GM18505 (cell line): ENCODE data around the gene DNAJC4.

Experiments
- ATAC-seq: cut with Tn5 transposase; IDR thresholded peaks from one replicate; pipeline ENCODE4 v1.9.1; 2021; ENCODE audit not compliant: unreplicated experiment
- POLR2A ChIP-seq: IDR thresholded peaks from 4 replicates; pipeline ENCODE4 v1.6.1; 2011; ENCODE audit warnings: borderline replicate concordance; ENCODE audit not compliant: insufficient read depth, insufficient read length; ENCODE audit errors: extremely low read depth

Gene DNAJC4, protein sequence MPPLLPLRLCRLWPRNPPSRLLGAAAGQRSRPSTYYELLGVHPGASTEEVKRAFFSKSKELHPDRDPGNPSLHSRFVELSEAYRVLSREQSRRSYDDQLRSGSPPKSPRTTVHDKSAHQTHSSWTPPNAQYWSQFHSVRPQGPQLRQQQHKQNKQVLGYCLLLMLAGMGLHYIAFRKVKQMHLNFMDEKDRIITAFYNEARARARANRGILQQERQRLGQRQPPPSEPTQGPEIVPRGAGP

DNA sequence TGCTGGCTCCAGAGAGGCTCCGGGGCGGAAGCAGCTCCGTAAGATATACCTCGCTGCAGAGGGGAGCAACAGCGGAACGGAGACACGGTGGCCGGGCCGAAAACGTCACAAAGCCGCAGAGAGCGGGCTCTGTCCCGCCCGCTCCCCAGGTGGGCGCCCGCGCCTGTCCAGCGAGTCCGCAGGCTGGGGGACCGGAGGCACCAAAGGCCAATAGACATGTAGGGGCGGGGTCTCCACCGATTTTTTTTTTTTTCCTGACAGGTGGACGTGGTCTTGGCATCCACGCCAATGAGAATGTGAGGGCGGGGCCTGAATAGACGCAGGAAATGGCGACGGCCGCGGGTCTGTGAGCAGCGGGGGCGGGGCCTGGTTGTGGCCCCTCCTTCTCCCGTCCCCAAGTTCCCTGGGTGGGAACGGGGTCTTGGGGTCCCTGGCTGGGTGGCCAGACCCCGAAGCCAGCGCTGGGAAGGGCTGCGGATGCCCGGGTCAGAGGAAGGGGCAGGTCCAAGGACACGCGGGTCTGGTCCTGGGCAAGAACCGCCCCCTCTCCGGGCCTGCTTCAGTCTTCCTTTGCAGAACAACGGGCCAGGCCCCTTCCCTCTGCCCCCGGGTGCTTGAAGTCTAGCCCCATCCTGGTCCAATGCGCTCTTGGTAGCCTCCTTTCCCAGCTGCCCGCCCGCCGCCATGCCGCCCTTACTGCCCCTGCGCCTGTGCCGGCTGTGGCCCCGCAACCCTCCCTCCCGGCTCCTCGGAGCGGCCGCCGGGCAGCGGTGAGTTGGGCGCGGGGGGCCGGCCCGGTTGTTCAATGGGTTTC is at the start of gene DNAJC4:
TSS of gene DNAJC4 (plus strand) at position 378 of the 814 bp plus-strand sequence. CDS start at position 685, 307 bp downstream.
- peak; percentile 57 for TF ChIP-seq POLR2A
- ATAC-seq = peak; percentile 40

DNA sequence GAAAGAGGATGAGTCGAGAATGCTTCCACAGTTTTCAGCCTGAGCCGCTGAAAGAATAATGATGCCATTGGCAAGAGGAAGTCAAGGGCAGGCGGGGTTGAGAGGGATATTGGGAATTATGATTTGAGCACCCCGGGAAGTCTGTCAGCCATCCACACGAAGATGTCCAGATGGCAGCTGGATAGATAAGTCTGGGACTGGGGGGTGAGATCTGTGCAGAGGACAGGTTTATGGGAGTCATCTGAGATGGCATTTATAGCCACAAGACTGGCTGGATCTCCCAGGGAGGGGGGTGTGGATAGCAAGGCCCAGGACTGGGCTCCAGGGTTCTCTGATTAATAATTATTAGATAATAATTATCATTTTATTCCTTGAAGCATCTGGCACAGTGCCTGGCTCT is 49.5 kb upstream of the DNAJC4 start:
- ATAC-seq = no peak
- no peak for TF ChIP-seq POLR2A

DNA sequence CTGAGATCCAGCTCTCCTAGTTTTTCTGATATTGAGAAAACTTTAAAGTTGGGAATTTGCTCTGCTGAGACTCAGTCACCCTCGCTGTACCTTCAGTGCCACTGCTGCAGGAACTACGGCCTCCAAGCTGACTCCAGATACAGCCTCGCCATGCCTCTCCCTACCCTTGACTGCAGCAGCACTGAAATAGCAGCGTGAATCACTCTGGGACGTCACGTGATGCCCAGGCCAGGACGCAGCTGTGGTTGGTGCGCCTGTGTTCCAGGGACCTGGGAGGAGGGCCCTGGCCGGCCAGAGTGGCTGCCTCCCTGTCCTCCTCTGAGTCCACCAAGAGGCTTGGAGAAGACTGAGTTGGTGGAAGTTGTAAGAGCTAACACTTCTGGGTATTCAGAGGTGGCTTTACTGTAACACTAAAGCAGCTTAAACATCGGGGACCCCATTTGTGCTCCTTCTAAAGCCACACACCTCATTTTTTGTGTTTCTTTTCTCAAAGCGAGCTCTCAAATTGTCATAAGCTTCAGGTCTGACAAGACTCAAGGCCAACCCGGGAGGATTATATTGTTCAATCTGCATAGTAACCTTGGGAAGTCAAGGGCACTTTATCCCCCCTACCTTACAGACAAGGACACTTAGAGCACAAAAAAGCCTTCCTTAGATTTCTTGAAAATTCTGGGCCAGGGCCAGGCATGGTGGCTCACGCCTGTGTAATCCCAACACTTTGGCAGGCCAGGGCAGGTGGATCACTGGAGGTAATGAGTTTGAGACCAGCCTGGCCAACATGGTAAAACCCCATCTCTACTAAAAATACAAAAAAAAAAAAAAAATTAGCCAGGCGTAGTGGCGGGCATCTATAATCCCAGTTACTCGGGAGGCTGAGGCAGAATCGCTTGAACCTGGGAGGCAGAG is 48.6 kb upstream of the DNAJC4 start:
- ATAC-seq = no peak
- peak; percentile 65 for TF ChIP-seq POLR2A

DNA sequence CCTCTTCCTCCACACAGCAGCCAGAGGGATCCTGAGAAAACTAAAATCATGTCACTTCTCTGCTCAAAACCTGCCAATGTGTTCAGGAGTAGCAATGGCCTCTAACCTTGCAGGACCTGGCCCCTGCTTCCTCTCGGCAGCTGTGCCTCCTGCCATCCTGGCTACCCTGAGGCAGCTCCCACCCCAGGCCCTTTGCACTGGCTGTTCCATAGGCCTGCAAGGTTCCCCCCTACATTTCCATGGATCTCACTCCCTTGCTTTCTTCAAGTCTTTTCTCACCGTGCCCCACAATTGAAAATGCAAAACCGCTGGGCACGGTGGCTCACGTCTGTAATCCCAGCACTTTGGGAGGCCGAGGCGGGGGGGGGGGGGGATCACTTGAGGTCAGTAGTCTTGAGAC is 46.5 kb upstream of the DNAJC4 start:
- TF ChIP-seq POLR2A = no peak

DNA sequence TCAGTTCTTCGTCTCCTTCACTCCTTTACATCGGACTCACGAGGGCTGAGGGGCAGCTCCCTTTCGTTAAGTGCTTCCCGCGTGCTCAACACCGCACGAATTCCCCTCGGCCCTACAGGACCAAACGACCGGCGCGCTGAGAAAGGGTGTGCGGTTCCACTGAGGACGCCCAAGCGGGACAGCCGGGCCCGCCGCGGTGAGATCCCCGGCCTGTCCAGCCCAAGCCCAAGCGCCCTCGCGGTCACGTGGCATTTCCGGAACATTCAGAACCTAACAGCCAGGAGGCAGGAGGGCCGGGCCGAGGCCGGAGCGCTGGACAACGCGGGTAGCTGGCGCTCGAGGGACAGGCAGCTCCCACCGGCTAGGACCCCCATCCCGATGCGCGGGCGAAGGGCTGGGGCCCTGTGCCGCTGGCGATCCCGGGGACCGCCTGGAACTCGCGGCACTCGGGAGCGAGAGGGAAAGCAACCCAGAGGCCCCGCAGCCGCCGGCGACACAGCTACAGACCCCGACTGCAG is 45.1 kb upstream of the DNAJC4 start:
- TF ChIP-seq POLR2A = peak; percentile 99

More for the DNA sequence above, 46.5 kb upstream of the DNAJC4 start:
- ATAC-seq = no peak

DNA sequence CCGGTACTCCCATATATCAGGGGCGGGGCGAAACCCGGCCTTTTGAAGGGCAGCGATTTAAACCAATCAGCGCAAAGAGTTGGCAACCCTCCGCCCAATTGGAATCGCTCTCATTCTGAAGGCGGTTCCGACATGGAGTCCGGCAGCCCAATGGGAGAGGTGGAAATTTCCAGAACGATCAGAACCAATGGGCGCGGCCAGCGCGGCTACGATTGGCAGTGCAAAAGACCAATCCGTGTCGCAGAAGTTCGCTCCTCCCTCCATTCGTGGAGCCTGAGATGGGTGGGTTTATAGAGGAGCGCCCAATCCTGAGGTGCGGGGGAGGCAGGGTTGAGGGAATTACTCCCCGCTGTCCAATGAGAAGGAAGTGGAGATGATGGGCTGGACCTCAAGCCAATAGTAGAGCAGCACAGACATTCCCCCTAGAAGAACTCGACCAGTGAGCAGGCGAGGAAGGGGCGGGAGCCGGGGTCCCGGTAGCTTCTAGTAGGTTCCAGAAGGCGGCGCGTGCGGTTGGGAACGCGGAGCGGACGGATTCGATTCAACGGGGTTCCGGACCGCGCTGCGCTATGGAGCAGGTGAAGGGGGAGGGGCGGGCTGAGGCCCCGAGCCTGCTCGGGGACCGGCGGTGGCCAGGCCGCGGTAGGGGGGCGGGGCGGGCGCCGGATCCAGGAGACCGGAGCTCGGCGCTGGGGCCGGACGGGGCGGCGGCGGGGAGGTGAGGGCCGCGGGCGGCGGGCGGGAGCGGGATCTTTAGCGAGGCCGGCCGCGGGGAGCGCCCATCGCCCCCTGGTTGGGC is 44.5 kb upstream of the DNAJC4 start, which contains the start of gene STIP1:
TSS of gene STIP1 (plus strand) at position 479 of the 799 bp plus-strand sequence. CDS start at position 570, 91 bp downstream.
- peak; percentile 80 for ATAC-seq
- peak; percentile 33 for TF ChIP-seq POLR2A

More for the DNA sequence above, 45.1 kb upstream of the DNAJC4 start:
- peak; percentile 22 for ATAC-seq

DNA sequence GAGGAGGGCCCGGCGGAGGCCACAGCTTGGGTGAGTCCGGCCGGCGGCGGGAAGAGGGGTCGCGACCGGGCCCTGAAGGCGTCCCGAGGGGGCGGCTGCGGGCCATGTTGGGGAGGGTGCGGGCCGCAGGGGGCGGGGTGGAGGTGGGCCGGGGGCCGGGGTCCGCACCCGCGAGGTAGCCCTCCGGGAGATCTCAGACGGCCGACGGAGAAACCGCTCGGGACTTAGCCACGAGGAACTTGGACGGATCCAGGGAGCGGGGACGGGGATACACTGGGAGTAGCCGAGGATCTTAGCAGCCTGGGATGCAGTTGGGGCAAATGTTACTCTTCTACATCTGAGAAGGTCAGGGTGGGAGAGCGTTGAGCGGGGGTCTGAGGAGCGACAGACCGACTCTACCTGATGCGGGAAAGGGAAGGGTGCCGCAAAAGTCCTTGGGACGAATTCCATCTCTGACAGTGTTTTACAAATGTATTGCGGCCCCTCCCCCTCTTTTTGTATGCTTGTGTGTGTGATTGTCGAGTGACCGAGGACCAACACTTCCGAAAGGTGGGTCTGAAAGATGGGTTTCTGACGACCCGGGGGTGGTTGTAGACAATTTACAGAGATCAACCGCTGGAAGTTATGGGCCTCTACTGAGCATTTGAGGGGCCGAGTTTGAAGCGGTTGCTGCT is 43.7 kb upstream of the DNAJC4 start:
- ATAC-seq = peak; percentile 4
- TF ChIP-seq POLR2A = no peak

DNA sequence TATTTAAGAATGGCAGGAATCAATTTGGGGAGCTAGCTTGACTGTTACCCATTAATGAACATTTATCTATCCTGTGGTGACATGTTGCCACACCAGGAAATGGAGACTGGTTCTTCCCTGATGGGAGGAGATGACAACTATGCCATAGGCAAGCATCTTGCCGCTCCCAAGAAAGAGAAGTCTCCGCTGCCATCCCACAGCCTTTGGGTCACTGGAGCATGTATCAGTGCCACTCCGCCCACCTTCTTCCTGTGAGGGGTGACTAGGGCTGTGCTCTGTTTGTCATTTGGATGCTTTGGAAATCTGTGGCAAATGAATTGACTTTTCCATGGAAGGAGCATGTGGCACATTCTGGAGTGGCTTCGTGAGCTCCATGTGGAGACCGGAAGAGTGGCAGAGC is 37.9 kb upstream of the DNAJC4 start:
- ATAC-seq = no peak
- TF ChIP-seq POLR2A = no peak

DNA sequence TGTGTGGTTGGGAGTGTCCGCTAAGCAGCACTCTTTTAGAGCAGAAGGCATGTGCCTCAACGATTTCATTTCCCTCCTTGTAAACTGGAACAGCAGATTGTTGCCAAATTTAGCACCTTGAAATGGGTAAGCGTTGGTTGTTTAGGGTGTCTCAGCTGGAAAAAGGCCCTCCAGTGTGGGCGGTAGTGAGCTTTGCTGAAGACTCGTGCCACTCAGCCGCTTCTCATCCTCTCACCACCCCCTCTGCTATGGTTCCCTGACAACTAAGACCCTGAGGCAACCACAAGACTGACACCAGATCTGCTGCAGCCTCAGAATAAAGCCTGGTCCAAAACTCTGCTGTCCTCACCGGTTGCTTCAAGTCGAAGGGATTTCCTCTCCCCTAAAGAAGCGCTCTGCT is 33.7 kb upstream of the DNAJC4 start:
- ATAC-seq = no peak
- TF ChIP-seq POLR2A = no peak

DNA sequence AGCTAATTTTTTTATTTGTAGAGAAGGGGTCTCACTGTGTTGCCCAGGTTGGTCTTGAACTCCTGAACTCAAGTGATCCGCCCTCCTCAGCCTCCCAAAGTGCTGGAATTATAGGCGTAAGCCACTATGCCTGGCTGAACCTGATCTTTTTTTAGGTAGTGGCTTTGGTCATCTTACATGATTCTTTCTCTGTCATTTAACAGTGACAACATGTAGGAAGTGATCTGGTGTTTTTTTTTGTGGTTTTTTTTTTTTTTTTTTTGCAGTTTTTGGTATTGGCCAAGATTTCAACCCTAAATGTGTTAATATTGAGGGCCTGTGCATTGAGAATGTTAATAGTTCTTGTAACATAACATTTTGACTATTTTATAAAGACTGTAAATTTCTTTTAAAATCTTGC is 31.8 kb upstream of the DNAJC4 start:
- no peak for ATAC-seq

DNA sequence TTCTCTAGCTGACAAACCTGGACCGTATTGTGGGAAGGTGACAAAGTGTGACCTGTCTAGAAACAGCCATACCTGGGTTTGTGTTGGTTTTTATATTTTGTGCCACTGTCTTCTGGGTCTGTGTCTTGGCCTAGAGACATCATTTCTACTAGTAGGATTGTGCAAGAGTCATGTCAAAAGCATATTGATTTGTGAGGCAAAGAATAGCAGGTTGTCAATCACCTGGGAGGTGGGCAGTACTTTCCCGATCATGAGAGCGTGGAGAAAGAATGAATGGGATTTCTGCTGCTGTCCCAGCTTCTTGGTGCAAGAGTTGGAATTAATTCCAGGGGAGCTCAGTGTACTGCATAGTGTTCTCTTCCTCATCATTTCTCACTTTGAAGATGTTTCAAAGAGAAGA is 28.8 kb upstream of the DNAJC4 start:
- TF ChIP-seq POLR2A = no peak

More for the DNA sequence above, 31.8 kb upstream of the DNAJC4 start:
- no peak for TF ChIP-seq POLR2A

More for the DNA sequence above, 28.8 kb upstream of the DNAJC4 start:
- no peak for ATAC-seq
